NT2/D1 (cell line): ENCODE data around the gene HIGD1C.

ENCODE experiments used
- DNase-seq: peaks from one replicate; pipeline ENCODE4 v3.0.0-alpha.2; 2011; ENCODE audit warnings: low read depth, low spot score
- H3K27me3 ChIP-seq: 2 replicates; pipeline ENCODE4 v1.6.0; 2011; ENCODE audit warnings: mild to moderate bottlenecking; ENCODE audit not compliant: insufficient read length, insufficient read depth
- H3K36me3 ChIP-seq: 2 replicates; pipeline ENCODE4 v1.6.1; 2011; ENCODE audit warnings: mild to moderate bottlenecking, low read length, mixed read lengths; ENCODE audit not compliant: insufficient read depth, insufficient read length
- H3K4me1 ChIP-seq: 2 replicates; pipeline ENCODE4 v1.5.1; 2011; ENCODE audit not compliant: insufficient read depth, insufficient read length
- H3K4me3 ChIP-seq: 2 replicates; pipeline ENCODE4 v1.5.1; 2011; ENCODE audit warnings: low read depth; ENCODE audit not compliant: insufficient read length
- H3K9ac ChIP-seq: 2 replicates; pipeline ENCODE4 v1.6.0; 2011; ENCODE audit warnings: low read depth; ENCODE audit not compliant: insufficient read length
- H3K9me3 ChIP-seq: 2 replicates; pipeline ENCODE4 v1.5.1; 2011; ENCODE audit warnings: mild to moderate bottlenecking, low read length; ENCODE audit not compliant: insufficient read depth
- SUZ12 ChIP-seq: IDR thresholded peaks from 2 replicates; pipeline ENCODE4 v1.6.1; 2011; ENCODE audit not compliant: insufficient read length, insufficient read depth; ENCODE audit errors: extremely low read depth
- YY1 ChIP-seq: IDR thresholded peaks from 2 replicates; pipeline ENCODE4 v1.6.1; 2011; ENCODE audit not compliant: insufficient read length, insufficient read depth
- ZNF274 ChIP-seq: IDR thresholded peaks from 2 replicates; pipeline ENCODE4 v1.6.1; 2011; ENCODE audit warnings: mild to moderate bottlenecking, low read depth, low read length

The HIGD1C gene

DNA sequence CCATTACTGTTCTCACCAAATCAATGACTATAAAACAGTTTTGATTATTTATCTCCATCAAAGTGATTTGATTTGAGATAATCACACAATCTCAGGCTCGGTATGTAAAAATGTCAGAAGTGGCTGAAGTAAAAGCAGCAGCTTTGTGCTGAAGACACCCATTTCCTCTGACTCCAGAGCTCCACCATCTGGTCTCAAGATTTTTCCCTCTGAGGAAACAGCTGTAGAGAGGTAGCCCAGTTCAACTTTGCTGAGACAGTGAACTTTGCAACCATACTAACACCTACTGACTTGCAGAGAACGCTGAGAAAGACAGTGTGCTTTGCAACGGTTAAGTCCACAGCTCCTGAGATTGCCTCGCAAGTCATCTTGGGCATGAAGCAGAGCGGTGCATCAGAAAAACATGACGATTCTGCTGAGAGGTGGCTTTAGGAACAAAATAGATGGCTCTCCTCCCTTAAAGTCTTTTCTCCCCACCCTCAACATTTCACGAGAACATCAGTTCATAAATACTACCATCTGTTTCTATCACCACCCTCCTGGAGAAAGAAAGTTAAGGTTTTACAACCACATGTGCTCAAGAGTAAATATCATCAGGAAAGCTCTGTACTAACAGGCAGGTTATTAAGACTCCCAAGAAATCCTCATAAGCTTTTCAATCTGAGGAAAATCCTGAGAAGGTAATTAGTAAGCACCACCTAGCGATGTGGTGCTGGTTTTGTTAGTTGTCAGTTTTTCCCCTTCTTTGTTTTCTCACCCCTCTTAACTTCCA is 34.8 kb downstream of the HIGD1C start:
- peak; percentile 54 for DNase-seq
- no peak overlapping the region for H3K4me3 ChIP-seq

DNA sequence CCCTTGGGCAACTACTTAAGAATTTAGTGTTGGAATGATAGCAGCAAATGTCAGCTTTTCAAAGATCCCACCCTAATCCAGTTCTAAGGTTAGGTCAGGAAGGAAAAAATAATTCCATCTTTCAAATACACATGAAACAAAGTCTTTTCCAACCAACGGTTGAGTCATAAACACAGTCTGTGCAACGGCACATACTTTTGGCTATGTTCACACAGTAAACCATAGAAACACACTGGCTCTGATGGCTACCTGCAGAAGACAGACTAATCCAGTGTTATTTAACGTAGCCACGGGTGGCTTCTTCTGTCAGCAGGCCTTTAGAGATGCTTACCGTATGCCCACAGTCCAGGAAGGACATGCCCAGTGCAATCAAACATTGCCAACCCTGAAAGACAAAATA is 35.7 kb downstream of the HIGD1C start:
- H3K36me3 ChIP-seq, result peaks cover 66% of the 10 kb centered on the region
- H3K9me3 ChIP-seq, result no peaks in the 10 kb centered on the region
- H3K4me1 ChIP-seq, result no peaks in the 10 kb centered on the region
- no peaks in the 10 kb centered on the region for H3K27me3 ChIP-seq
- no peak overlapping the region for H3K9ac ChIP-seq
- no peak overlapping the region for H3K4me3 ChIP-seq
- TF ChIP-seq YY1, result no peak
- TF ChIP-seq ZNF274, result no peak
- no peak for TF ChIP-seq SUZ12
- DNase-seq, result no peak

More for the DNA sequence above, 34.8 kb downstream of the HIGD1C start:
- Histone ChIP-seq H3K9me3 (no peaks in the 10 kb centered on the region), H3K9ac (no peak overlapping the region), H3K36me3 (peaks cover 58% of the 10 kb centered on the region), H3K4me1 (no peaks in the 10 kb centered on the region), H3K27me3 (no peaks in the 10 kb centered on the region)
- no peak for TF ChIP-seq YY1
- TF ChIP-seq ZNF274, result no peak
- no peak for TF ChIP-seq SUZ12

- no peak for TF ChIP-seq ZNF274
- no peak for TF ChIP-seq SUZ12
- TF ChIP-seq YY1, result no peak
- Histone ChIP-seq H3K4me3 (no peak overlapping the region), H3K4me1 (no peaks in the 10 kb centered on the region), H3K36me3 (peaks cover 70% of the 10 kb centered on the region), H3K9me3 (no peaks in the 10 kb centered on the region), H3K9ac (no peak overlapping the region), H3K27me3 (no peaks in the 10 kb centered on the region)
- DNase-seq, result no peak
Observed at GRCh38 chr12:50988871-50989270, 36.5 kb downstream of the HIGD1C start.

- Histone ChIP-seq H3K27me3 (no peaks in the 10 kb centered on the region), H3K4me1 (no peaks in the 10 kb centered on the region), H3K36me3 (peaks cover 82% of the 10 kb centered on the region), H3K9me3 (no peaks in the 10 kb centered on the region), H3K9ac (no peak overlapping the region), H3K4me3 (no peak overlapping the region)
- no peak for DNase-seq
- no peak for TF ChIP-seq YY1
- no peak for TF ChIP-seq ZNF274
- no peak for TF ChIP-seq SUZ12
Observed at GRCh38 chr12:50990147-50990727, 37.9 kb downstream of the HIGD1C start.

- Histone ChIP-seq H3K27me3 (no peaks in the 10 kb centered on the region), H3K4me3 (no peak overlapping the region), H3K36me3 (peaks cover 87% of the 10 kb centered on the region)
Observed at GRCh38 chr12:50990791-50991190, 38.4 kb downstream of the HIGD1C start.

DNA sequence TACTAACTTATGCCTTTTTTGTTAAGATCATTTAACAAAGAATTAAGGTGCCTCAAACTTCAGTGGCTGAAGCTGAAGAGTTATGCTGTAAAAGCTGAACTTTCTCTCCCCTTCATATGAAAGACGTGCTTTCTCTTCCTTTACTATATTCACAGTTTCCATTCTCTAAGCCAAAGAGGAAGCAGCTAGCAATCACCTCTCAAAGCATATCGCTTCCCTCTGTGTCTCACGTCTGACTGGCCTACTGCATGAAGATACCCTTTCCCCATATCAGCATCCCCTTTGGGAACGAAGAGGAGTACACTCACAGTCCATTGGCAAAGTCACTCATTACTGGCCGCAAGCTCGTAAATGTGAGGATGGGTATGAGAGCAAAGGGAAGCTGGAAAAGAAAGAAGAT is 38.9 kb downstream of the HIGD1C start:
- Histone ChIP-seq H3K27me3 (no peaks in the 10 kb centered on the region), H3K4me3 (no peak overlapping the region), H3K9me3 (no peaks in the 10 kb centered on the region), H3K9ac (no peak overlapping the region), H3K36me3 (peaks cover 88% of the 10 kb centered on the region), H3K4me1 (no peaks in the 10 kb centered on the region)
- no peak for TF ChIP-seq SUZ12
- TF ChIP-seq YY1, result no peak
- TF ChIP-seq ZNF274, result no peak
- DNase-seq, result no peak

More at GRCh38 chr12:50990791-50991190, 38.4 kb downstream of the HIGD1C start:
- no peaks in the 10 kb centered on the region for H3K4me1 ChIP-seq
- TF ChIP-seq SUZ12, result no peak
- no peak for TF ChIP-seq YY1
- TF ChIP-seq ZNF274, result no peak
- no peak overlapping the region for H3K9ac ChIP-seq
- H3K9me3 ChIP-seq, result no peaks in the 10 kb centered on the region
- DNase-seq, result no peak

DNA sequence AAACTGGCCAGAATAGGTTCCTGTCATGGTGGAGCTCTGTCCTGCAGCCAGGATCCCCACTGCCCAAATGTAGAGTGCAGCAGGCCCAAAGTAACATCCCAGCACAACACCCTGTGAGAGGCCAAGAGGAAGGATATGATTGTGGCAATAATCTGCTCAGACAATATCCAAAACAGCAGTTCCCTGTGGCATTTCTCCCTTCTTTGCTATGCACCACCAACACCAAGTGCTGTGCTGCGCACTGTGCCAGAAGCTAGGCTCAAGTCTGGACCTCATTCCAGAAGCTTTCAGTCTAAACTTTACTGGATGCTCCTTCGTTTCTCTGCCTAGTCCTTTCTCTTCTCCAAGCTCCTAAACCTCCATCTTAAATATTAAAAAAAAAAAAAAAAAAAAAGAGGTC is 40.5 kb downstream of the HIGD1C start:
- DNase-seq, result no peak
- Histone ChIP-seq H3K9ac (no peak overlapping the region), H3K36me3 (peaks cover 88% of the 10 kb centered on the region), H3K4me3 (no peak overlapping the region), H3K27me3 (no peaks in the 10 kb centered on the region), H3K9me3 (no peaks in the 10 kb centered on the region), H3K4me1 (no peaks in the 10 kb centered on the region)
- no peak for TF ChIP-seq YY1
- no peak for TF ChIP-seq ZNF274
- TF ChIP-seq SUZ12, result no peak
